HG03378 (cell line): ENCODE data around the gene ZNF579.
"Not testable (repeated sequence)": the region's sequence is repeated elsewhere in the genome, so short reads cannot be mapped to it uniquely, and the experiment has no call there.

Experiments used
- ATAC-seq: cut with Tn5 transposase; IDR thresholded peaks from one replicate; pipeline ENCODE4 v1.9.1; 2021; ENCODE audit warnings: mild to moderate bottlenecking, moderate library complexity; ENCODE audit not compliant: unreplicated experiment

The ZNF579 gene

DNA sequence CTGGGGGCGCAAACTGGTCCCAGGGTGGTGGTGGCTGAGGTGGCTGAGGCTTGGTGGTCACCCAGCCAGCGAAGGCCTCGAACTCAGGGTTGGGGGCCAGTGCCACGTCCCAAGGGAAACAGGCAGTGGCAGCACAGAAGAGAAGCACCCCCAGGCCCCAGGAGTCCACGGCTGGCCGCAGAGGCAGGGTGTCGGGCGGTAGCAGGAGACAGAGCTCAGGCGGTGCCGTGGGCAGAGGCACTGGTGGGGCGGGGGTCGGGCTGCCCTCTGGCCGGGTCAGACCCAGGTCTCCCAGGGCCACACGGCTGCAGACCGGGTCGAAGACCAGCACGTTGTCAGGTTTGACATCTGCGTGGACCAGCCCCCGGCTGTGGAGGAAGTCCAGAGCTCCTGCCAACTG, 39.6 kb downstream of the ZNF579 start:
- ATAC-seq: no peak

GRCh38 chr19:55540619-55541018, 40.0 kb downstream of the ZNF579 start:
- no peak for ATAC-seq

DNA sequence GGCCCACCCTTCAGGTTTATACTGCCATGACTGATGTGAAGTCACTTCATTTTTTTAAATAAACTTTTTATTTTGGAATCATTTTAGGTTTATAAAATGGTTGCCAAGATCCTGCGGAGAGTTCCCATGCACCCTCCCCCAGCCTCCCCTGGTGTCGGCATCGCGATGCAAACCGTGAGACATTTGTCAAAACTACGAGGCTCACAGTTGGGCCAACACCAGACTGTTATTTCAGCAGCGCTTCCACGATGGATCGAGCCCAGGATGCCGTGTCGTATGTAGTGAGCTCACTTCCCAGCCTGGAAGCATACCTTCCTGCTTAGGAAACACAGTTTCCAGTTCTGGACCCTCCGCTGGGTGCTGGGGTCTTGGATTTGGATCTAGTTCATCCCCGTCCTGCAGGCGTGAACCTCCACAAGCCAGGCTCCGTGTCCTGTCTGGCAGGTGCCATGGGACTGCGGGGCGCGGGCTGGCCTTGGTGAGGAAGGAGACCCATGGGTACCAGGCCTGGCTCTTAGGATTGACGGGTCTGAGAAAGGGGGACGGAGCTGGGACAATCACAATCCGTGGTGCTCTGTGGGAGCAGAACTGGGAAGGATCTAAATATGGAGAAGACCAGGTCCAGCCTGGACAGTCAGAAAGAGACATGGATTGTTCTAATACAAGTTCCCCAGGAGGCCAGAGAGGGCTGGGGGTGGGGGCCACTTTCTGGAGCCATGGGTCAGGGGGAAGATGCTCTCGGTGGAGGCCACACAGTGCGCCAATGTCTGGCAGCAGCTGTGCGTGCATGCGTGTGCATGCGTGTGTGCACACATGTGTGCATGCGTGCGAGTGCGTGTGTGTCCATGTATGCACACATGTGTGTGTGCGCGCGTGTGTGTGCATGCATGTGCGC, 41.3 kb downstream of the ZNF579 start:
- ATAC-seq: no peak

DNA sequence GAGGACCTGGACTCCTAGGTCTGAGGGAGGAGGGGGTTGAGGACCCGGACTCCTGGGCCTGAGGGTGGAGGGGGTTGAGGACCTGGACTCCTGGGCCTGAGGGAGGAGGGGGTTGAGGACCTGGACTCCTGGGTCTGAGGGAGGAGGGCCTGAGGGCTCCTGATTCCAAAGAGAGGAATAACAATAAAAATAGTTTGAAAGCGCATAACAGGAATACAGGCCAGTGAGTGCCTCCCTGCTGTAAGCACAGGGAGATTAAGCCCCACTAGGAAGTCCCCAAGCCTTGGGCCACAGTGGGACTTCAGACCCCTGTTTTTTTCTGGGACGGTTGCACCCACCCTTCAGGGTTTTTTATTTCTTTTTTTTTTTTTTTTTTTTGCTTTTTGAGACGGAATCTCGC, 42.5 kb downstream of the ZNF579 start:
- ATAC-seq: no peak

- no peak for ATAC-seq
Measured at GRCh38 chr19:55537741-55538111, 42.9 kb downstream of the ZNF579 start.

DNA sequence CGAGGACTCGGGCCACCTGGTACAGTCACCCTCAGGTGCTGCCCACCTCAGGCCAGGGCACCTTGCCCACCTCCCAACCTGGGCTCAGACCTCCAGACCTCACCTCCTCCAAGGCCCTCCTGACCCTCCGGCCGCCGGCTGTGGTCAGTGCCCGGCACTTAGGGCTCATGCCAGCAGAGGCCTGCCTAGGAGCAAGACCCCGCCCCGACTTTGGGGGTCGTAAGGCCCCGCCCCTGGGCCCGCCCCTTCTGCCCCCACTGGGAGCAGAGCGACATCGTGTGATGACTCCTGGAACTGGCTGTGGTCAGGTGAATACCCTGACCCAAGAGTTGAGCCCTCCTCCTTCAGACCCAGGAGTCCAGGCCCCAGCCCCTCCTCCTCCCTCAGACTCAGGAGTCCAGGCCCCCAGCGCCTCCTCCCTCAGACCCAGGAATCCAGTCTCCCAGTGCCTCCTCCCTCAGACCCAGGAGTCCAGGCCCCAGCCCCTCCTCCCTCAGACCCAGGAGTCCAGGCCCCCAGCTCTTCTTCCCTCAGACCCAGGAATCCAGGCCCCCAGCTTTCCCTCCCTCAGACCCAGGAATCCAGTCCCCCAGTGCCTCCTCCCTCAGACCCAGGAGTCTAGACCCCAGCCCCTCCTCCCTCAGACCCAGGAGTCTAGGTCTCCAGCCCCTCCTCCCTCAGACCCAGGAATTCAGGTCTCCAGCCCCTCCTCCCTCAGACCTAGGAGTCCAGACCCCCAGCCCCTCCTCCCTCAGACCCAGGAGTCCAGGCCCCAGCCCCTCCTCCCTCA, 43.5 kb downstream of the ZNF579 start, which contains the start of gene SBK2:
SBK2 (minus strand) TSS at position 183 of the 790 bp plus-strand sequence. CDS start 839 bp downstream, outside the sequence.
- no peak for ATAC-seq

GRCh38 chr19:55536366-55536765, 44.3 kb downstream of the ZNF579 start:
- no peak for ATAC-seq

GRCh38 chr19:55535965-55536350, 44.7 kb downstream of the ZNF579 start:
- ATAC-seq: no peak

GRCh38 chr19:55535173-55535964, 45.3 kb downstream of the ZNF579 start:
- no peak for ATAC-seq

GRCh38 chr19:55534280-55534679, 46.4 kb downstream of the ZNF579 start:
- ATAC-seq: not testable (repeated sequence)

DNA sequence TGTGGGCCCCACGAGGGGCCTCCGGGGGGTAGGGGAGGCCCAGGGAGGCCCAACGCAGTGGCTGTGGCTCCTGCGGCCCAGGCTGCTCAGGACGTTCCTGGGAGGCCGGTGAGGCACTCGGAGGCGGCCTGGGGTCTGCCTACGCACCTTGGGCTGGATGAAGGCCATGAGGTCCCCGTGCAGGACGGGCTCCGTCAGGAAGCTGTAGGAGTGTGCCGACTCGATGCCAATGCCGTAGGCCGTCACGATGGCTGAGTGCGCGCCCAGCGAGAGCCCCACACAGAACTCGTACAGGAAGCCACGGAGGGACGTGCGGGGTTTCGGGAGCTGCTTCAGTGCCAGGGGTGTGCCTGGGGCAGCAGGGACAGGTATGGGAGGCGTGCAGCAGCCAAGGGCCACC, 49.7 kb downstream of the ZNF579 start:
- ATAC-seq: no peak

DNA sequence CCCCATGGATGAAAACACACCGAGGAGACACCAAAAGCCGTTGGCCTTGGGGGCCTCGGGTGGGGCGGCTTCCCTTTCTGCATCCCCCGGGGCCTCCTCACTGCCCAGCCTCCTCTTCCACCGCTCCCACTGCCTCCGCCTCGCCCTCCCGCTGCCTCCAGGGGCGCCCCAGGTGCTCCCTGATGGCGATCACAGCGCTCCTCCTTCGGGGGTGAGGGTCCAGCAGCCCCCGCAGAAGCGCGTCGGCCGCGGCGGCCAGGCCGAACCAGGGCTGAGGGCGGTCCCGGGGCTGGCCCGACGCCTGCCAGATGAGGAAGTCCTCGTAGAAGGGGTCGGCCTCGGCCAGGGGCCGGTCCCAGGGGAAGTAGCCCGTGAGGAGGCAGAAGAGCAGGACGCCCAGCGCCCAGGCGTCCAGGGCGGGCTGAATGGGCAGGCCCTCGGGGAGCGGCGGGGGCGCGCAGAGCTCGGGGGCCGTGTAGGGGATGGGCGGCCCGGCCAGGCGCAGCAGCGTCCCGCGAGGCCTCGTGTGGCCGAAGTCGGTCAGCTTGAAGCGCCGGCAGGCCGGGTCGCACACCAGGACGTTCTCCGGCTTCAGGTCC, 50.9 kb downstream of the ZNF579 start:
- no peak for ATAC-seq

DNA sequence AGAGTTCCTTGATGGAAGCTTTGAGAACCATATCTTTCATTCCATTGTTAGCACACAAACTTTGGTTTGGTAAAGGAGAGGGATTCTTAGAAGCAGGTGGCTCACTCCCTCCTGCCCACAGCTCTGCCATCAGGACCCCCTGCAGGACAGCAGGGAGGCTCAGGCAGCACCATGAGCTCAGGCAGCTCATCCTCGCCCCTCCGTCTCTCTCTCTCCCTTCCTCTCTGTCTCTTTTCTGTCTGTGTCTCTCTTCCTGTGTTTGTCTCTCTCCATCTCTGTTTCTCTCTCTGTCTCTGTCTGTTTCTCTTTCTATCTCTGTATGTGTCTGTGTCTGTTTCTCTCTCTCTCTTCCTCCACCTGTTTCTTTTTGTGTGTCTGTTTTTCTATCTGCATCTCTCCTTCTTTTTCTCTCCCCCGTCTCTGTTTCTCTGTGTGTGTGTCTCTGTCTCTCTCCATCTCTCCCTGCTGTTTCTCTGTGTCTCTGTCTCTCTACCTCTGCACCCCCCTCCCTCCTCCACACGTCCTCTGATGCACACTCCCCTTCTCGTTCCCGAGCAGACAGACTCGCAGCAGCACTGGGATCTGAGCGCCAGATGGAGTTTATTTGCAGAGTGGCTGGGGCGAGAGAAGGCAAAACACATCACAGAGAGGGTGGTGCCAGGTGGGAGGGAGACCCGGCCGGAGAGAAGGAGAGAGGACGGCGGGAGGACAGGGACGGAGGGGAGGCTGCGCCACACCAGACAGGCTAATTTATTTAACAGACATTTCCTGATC, 52.4 kb downstream of the ZNF579 start:
- ATAC-seq: no peak

- ATAC-seq: no peak
Measured at GRCh38 chr19:55527197-55528029, 53.2 kb downstream of the ZNF579 start.
